Neural cell (in vitro differentiated cells): ENCODE measurements around the gene GABBR2.

Experiments
- EP300 ChIP-seq: fragments of 450-650 bp; conservative IDR thresholded peaks from 2 replicates; pipeline ENCODE4 v1.6.1; 2014; ENCODE audit warnings: antibody characterized with exemption, mild to moderate bottlenecking, moderate library complexity; ENCODE audit not compliant: poor library complexity, severe bottlenecking
- EZH2 ChIP-seq: fragments of 200-600, 300-800 bp; shearing (Covaris generic), sonication (generic); IDR thresholded peaks from 2 replicates; pipeline ENCODE4 v1.6.1; 2014; ENCODE audit warnings: antibody characterized with exemption, low read length, borderline replicate concordance, mild to moderate bottlenecking; ENCODE audit not compliant: insufficient read depth, poor library complexity, severe bottlenecking
- MXI1 ChIP-seq: fragments of 450-650 bp; conservative IDR thresholded peaks from 2 replicates; pipeline ENCODE4 v1.6.1; 2014; ENCODE audit warnings: antibody characterized with exemption, mild to moderate bottlenecking; ENCODE audit not compliant: poor library complexity, severe bottlenecking
- POLR2AphosphoS5 ChIP-seq: IDR thresholded peaks from 2 replicates; pipeline ENCODE4 v1.6.1; 2012
- RAD21 ChIP-seq: fragments of 450-650 bp; conservative IDR thresholded peaks from 2 replicates; pipeline ENCODE4 v1.6.1; 2014; ENCODE audit warnings: antibody characterized with exemption, mild to moderate bottlenecking, moderate library complexity
- SMC3 ChIP-seq: fragments of 450-650 bp; conservative IDR thresholded peaks from 2 replicates; pipeline ENCODE4 v1.6.1; 2014; ENCODE audit warnings: antibody characterized with exemption, mild to moderate bottlenecking, moderate library complexity; ENCODE audit not compliant: poor library complexity
- TAF1 ChIP-seq: IDR thresholded peaks from 2 replicates; pipeline ENCODE4 v1.6.1; 2012; ENCODE audit warnings: low read depth
- TF ChIP-seq, protein P1 (sequence below): fragments of 450-650 bp; IDR thresholded peaks from 2 replicates; pipeline ENCODE4 v1.5.1; 2014; ENCODE audit warnings: antibody characterized with exemption, mild to moderate bottlenecking, moderate library complexity; ENCODE audit not compliant: poor library complexity, severe bottlenecking
- TF ChIP-seq, protein P2 (sequence below): IDR thresholded peaks from 2 replicates; pipeline ENCODE4 v1.6.1; 2012; ENCODE audit warnings: borderline replicate concordance

DNA sequence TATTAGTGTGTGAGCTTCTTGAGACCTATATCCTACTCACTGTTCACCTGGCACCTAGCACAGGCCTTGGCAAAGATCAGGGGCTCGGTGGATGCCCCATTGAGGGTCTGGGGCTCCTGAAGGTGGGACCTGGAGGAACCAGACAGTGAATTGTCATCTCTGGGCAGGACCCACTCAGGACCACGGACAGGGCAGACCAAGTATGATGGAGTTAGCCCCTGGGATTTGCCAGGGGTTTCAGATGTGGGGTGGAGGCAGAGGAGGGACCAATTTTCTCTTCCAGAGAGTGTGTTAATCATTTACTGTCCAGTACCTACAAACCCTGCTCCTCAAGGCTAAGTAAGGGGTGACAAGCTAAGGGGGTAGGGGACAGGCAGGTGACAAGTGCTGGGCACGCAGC, 424.0 kb downstream of the GABBR2 start:
- TF ChIP-seq, protein P1, sequence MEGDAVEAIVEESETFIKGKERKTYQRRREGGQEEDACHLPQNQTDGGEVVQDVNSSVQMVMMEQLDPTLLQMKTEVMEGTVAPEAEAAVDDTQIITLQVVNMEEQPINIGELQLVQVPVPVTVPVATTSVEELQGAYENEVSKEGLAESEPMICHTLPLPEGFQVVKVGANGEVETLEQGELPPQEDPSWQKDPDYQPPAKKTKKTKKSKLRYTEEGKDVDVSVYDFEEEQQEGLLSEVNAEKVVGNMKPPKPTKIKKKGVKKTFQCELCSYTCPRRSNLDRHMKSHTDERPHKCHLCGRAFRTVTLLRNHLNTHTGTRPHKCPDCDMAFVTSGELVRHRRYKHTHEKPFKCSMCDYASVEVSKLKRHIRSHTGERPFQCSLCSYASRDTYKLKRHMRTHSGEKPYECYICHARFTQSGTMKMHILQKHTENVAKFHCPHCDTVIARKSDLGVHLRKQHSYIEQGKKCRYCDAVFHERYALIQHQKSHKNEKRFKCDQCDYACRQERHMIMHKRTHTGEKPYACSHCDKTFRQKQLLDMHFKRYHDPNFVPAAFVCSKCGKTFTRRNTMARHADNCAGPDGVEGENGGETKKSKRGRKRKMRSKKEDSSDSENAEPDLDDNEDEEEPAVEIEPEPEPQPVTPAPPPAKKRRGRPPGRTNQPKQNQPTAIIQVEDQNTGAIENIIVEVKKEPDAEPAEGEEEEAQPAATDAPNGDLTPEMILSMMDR = no peak
- TF ChIP-seq TAF1 (no peak), EP300 (no peak), EZH2 (no peak), POLR2AphosphoS5 (no peak), RAD21 (no peak), MXI1 (no peak), SMC3 (no peak)
- TF ChIP-seq, protein P2, sequence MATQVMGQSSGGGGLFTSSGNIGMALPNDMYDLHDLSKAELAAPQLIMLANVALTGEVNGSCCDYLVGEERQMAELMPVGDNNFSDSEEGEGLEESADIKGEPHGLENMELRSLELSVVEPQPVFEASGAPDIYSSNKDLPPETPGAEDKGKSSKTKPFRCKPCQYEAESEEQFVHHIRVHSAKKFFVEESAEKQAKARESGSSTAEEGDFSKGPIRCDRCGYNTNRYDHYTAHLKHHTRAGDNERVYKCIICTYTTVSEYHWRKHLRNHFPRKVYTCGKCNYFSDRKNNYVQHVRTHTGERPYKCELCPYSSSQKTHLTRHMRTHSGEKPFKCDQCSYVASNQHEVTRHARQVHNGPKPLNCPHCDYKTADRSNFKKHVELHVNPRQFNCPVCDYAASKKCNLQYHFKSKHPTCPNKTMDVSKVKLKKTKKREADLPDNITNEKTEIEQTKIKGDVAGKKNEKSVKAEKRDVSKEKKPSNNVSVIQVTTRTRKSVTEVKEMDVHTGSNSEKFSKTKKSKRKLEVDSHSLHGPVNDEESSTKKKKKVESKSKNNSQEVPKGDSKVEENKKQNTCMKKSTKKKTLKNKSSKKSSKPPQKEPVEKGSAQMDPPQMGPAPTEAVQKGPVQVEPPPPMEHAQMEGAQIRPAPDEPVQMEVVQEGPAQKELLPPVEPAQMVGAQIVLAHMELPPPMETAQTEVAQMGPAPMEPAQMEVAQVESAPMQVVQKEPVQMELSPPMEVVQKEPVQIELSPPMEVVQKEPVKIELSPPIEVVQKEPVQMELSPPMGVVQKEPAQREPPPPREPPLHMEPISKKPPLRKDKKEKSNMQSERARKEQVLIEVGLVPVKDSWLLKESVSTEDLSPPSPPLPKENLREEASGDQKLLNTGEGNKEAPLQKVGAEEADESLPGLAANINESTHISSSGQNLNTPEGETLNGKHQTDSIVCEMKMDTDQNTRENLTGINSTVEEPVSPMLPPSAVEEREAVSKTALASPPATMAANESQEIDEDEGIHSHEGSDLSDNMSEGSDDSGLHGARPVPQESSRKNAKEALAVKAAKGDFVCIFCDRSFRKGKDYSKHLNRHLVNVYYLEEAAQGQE = no peak
